OCI-LY1 (cell line): ENCODE results near the gene CSF3R.

Experiments
- H2AFZ ChIP-seq: fragments of 200-600 bp; sonication (generic), shearing (Covaris generic); 2 replicates; pipeline ENCODE4 v1.6.0; 2014; ENCODE audit warnings: antibody characterized with exemption, mild to moderate bottlenecking, low read length
- H3F3A ChIP-seq: fragments of 200-600 bp; sonication (generic), shearing (Covaris generic); 2 replicates; pipeline ENCODE4 v1.6.0; 2014; ENCODE audit warnings: mild to moderate bottlenecking, antibody characterized with exemption, low read length, moderate library complexity; ENCODE audit not compliant: insufficient read depth
- H3K27ac ChIP-seq: fragments of 200-600 bp; sonication (generic); 2 replicates; pipeline ENCODE4 v1.5.1; 2014; ENCODE audit warnings: low read length, mixed run types, mild to moderate bottlenecking, low read depth; ENCODE audit not compliant: poor library complexity, severe bottlenecking
- H3K27me3 ChIP-seq: fragments of 200-600 bp; sonication (generic); 2 replicates; pipeline ENCODE4 v1.6.0; 2014; ENCODE audit warnings: antibody characterized with exemption, mild to moderate bottlenecking, low read length, moderate library complexity; ENCODE audit not compliant: insufficient read depth
- H3K36me3 ChIP-seq: fragments of 200-600 bp; sonication (generic); 2 replicates; pipeline ENCODE4 v1.6.1; 2014; ENCODE audit warnings: mild to moderate bottlenecking, antibody characterized with exemption, low read length, moderate library complexity, mixed read lengths; ENCODE audit not compliant: insufficient read depth
- H3K4me1 ChIP-seq: fragments of 200-600 bp; sonication (generic); 2 replicates; pipeline ENCODE4 v1.5.1; 2014; ENCODE audit warnings: mild to moderate bottlenecking, low read length, moderate library complexity; ENCODE audit not compliant: insufficient read depth, severe bottlenecking
- H3K4me2 ChIP-seq: fragments of 200-600 bp; sonication (generic), shearing (Covaris generic); 2 replicates; pipeline ENCODE4 v1.6.1; 2014; ENCODE audit warnings: low read length
- H3K4me3 ChIP-seq: fragments of 200-600 bp; sonication (generic); 2 replicates; pipeline ENCODE4 v1.5.1; 2014; ENCODE audit warnings: low read length, low read depth, mild to moderate bottlenecking, mixed read lengths; ENCODE audit not compliant: poor library complexity, severe bottlenecking
- H3K79me2 ChIP-seq: fragments of 200-600 bp; shearing (Covaris generic); 2 replicates; pipeline ENCODE4 v1.6.1; 2016; ENCODE audit warnings: mixed run types, low read length, mixed read lengths; ENCODE audit not compliant: insufficient read depth
- H3K9ac ChIP-seq: fragments of 200-600 bp; sonication (generic), shearing (Covaris generic); 2 replicates; pipeline ENCODE4 v1.6.1; 2014; ENCODE audit warnings: mild to moderate bottlenecking, low read length, mixed read lengths
- H3K9me2 ChIP-seq: fragments of 200-600 bp; sonication (generic), shearing (Covaris generic); 2 replicates; pipeline ENCODE4 v1.6.1; 2014; ENCODE audit warnings: low read depth, mild to moderate bottlenecking, low read length, mixed read lengths
- H3K9me3 ChIP-seq: fragments of 200-600 bp; shearing (Covaris generic); 2 replicates; pipeline ENCODE4 v1.6.1; 2014; ENCODE audit warnings: low read length, mixed read lengths
- H4K20me1 ChIP-seq: fragments of 200-600 bp; sonication (generic), shearing (Covaris generic); 2 replicates; pipeline ENCODE4 v1.6.0; 2016; ENCODE audit warnings: mild to moderate bottlenecking, low read length; ENCODE audit not compliant: insufficient read depth
- EZH2 ChIP-seq: fragments of 200-600 bp; sonication (generic), shearing (Covaris generic); IDR thresholded peaks from 2 replicates; pipeline ENCODE4 v1.8.0; 2017; ENCODE audit warnings: borderline replicate concordance, mixed run types, mild to moderate bottlenecking, antibody characterized with exemption, low read length, moderate library complexity, mixed read lengths
- TF ChIP-seq, protein P1 (sequence below): fragments of 200-600 bp; sonication (generic), shearing (Covaris generic); IDR thresholded peaks from 2 replicates; pipeline ENCODE4 v1.5.1; 2017; ENCODE audit warnings: mild to moderate bottlenecking, antibody characterized with exemption, low read length, moderate library complexity, mixed read lengths

The CSF3R gene

DNA sequence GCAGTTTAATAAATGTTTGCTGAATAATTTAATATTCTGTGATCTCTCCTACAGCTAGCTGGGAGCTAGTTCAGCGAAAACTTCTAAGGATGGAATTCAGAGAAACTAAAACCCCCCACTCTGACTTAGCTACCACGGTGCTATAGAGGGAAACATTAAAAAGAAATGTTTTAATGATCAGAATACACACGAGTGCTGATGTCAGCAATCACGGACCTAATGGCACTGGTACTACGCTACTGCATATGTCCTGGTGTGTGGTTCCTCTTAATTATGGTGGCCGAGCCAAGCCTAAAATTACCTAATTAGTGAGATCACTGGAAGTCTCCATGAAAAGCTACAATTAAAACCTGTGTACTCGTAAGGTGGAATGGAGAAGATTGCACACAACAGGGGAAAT, 61.1 kb downstream of the CSF3R start:
- no peaks in the 10 kb centered on the region for H3K79me2 ChIP-seq
- H2AFZ ChIP-seq: no peak overlapping the region
- TF ChIP-seq, protein P1, sequence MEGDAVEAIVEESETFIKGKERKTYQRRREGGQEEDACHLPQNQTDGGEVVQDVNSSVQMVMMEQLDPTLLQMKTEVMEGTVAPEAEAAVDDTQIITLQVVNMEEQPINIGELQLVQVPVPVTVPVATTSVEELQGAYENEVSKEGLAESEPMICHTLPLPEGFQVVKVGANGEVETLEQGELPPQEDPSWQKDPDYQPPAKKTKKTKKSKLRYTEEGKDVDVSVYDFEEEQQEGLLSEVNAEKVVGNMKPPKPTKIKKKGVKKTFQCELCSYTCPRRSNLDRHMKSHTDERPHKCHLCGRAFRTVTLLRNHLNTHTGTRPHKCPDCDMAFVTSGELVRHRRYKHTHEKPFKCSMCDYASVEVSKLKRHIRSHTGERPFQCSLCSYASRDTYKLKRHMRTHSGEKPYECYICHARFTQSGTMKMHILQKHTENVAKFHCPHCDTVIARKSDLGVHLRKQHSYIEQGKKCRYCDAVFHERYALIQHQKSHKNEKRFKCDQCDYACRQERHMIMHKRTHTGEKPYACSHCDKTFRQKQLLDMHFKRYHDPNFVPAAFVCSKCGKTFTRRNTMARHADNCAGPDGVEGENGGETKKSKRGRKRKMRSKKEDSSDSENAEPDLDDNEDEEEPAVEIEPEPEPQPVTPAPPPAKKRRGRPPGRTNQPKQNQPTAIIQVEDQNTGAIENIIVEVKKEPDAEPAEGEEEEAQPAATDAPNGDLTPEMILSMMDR: no peak
- TF ChIP-seq EZH2: no peak

GRCh38 chr1:36420836-36421317, 61.8 kb downstream of the CSF3R start:
- H3K4me3 ChIP-seq: no peak overlapping the region
- H3K27ac ChIP-seq: no peak overlapping the region
- H4K20me1 ChIP-seq: no peaks in the 10 kb centered on the region
- H3F3A ChIP-seq: no peaks in the 10 kb centered on the region
- H3K4me1 ChIP-seq: peaks cover 21% of the 10 kb centered on the region
- H3K36me3 ChIP-seq: no peaks in the 10 kb centered on the region
- H3K9me2 ChIP-seq: no peaks in the 10 kb centered on the region
- H3K27me3 ChIP-seq: no peaks in the 10 kb centered on the region
- no peaks in the 10 kb centered on the region for H3K9me3 ChIP-seq
- no peak overlapping the region for H3K4me2 ChIP-seq
- TF ChIP-seq, protein P1: peak; percentile 94
- no peak for TF ChIP-seq EZH2
- H3K79me2 ChIP-seq: no peaks in the 10 kb centered on the region
- no peak overlapping the region for H3K9ac ChIP-seq
- H2AFZ ChIP-seq: no peak overlapping the region

More for the DNA sequence above, 61.1 kb downstream of the CSF3R start:
- H3K9me2 ChIP-seq: no peaks in the 10 kb centered on the region
- no peak overlapping the region for H3K4me2 ChIP-seq
- peaks cover 21% of the 10 kb centered on the region for H3K4me1 ChIP-seq
- no peaks in the 10 kb centered on the region for H3F3A ChIP-seq
- H3K4me3 ChIP-seq: no peak overlapping the region
- no peak overlapping the region for H3K27ac ChIP-seq
- 0 out of 2 replicates have a peak, but pooled peaks cover 5% of the 10 kb centered on the region for H3K27me3 ChIP-seq
- H3K36me3 ChIP-seq: no peaks in the 10 kb centered on the region
- no peaks in the 10 kb centered on the region for H3K9me3 ChIP-seq
- H3K9ac ChIP-seq: no peak overlapping the region
- H4K20me1 ChIP-seq: no peaks in the 10 kb centered on the region

DNA sequence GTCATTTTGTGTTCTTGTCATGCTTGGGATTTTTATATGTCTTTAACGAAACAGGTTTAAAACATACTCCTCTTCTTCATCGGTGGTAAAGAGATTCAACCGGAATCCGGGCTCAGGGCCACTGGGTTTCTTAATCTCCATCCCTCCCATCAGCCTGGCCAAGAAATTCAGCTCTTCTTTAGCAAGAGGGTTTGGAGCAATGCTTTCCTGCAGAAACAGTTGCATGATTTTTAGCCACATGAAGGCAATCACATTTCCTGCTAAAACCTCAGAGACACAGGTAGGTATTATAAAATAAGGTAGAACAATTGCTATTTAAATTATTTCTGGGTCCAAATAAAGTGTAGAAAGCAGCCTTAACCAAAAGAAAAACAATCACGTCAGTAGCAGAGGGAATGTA, 62.3 kb downstream of the CSF3R start:
- H3K9me3 ChIP-seq: no peaks in the 10 kb centered on the region
- no peak overlapping the region for H3K4me3 ChIP-seq
- no peak for TF ChIP-seq EZH2
- TF ChIP-seq, protein P1: no peak
- H3K79me2 ChIP-seq: no peaks in the 10 kb centered on the region
- no peaks in the 10 kb centered on the region for H4K20me1 ChIP-seq
- no peaks in the 10 kb centered on the region for H3F3A ChIP-seq
- no peaks in the 10 kb centered on the region for H3K27me3 ChIP-seq
- no peak overlapping the region for H3K27ac ChIP-seq
- peaks cover 21% of the 10 kb centered on the region for H3K4me1 ChIP-seq
- no peak overlapping the region for H3K4me2 ChIP-seq
- no peak overlapping the region for H3K9ac ChIP-seq
- H3K9me2 ChIP-seq: no peaks in the 10 kb centered on the region
- H3K36me3 ChIP-seq: no peaks in the 10 kb centered on the region
- no peak overlapping the region for H2AFZ ChIP-seq
